Renal pelvis (tissue), 4 donors: Measurements from ENCODE around the gene KPTN. TPM values are rescaled to one million over a fixed set of nuclear protein-coding genes. Genes with fewer than 3 reads are reported as not detected.

ENCODE experiments used
- DNase-seq: peaks from one replicate; pipeline ENCODE4 v3.0.0-alpha.2; 2013
- polyA plus RNA-seq, 3 donors: library from polyadenylated mRNA; unstranded; fragments of 120-200 nt; gene quantifications; one replicate each; pipeline ENCODE4 v1.2.1, GENCODE V29; 2013; ENCODE audit not compliant: insufficient read length in 3 of 3

Gene KPTN
- polyA plus RNA-seq, 3 donors: 13.8 to 15.9 (median 14.6) TPM

- no peak for DNase-seq
Observed at GRCh38 chr19:47510516-47511127, 26.6 kb upstream of the KPTN start.

DNA sequence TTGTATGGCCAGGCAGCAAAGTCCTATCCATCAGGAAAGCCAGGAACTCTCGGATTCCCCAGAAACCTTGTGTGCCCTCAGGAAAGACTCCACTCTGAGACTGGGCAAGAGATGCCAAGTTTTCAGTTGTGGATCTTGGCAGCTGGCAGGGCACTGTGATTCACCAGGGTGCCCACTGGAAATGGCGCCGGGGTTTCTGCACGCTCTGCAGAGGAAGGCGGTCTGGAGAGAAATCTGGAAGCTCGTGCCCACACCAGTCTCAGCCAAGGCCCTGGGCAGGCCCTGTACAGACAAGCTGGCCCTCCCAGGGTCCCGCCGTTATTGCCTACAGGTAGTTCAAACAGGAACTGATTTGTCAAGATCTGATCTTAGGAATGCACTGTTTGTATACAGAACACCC lies 26.0 kb upstream of the KPTN start:
- DNase-seq: no peak

DNA sequence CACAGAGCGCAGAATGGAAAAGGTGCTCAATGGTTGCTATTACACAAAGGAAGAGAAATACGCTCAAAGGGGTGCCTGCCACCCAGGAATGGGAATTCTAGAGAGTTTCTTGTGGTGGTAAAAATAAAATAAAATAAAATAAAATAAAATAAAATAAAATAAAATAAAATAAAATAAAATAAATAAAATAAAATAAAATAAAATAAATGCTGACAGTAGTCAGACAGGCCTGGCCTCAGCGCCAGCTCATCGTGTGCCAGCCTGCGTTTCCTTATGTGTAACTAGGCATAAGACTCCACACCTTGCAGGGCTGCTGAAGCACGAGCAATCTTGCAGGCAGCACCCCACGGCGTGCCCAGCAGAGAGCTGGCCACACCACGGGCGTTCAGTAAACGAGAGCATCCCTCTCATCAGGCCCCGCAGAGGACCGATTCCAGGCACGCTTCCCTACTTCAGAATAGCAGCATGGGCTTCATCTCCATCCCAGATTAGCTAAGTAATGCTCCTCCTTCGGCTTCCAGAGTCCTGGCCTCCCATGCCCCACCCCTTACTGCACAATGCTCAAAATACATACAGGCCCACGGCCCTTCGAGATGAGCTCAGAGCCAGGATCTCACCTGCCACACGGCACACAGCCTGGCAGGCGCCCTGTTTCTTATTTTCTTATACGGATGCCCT lies 25.3 kb upstream of the KPTN start:
- DNase-seq: no peak

- DNase-seq: no peak
Observed at GRCh38 chr19:47508721-47509120, 24.7 kb upstream of the KPTN start.

DNA sequence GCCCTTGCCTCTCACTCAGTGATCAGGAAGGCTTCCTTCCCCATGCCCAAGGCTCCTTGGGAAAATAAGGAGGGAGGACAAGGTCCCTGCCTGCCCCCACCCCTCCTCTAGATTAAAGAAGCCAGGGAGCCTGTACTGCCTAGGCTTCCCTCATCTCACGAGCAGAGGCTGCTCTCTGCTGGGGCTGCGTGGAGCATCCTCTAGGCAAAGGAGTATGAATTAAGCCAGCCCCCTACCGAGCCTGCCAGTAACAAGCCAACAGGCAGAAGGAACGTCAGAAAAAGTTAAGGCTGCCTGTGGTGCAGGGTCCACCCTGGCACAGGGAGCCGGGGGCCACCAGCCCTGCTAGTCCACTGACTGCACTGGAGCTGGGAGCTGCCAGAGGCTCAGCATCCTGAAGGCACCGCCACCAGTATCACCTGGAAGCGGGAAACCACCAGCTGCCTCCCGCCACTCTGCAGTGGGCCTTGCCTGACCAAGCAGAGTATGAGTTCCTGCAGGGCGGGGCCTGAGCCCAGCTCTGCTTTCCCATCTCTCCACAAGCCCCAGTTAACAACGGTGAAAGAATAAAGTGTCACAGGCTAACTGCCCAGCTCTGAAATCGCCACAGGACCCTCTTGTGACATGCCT lies 24.0 kb upstream of the KPTN start:
- DNase-seq: no peak

GRCh38 chr19:47507012-47507411 lies 23.0 kb upstream of the KPTN start:
- DNase-seq: peak; percentile 34

DNA sequence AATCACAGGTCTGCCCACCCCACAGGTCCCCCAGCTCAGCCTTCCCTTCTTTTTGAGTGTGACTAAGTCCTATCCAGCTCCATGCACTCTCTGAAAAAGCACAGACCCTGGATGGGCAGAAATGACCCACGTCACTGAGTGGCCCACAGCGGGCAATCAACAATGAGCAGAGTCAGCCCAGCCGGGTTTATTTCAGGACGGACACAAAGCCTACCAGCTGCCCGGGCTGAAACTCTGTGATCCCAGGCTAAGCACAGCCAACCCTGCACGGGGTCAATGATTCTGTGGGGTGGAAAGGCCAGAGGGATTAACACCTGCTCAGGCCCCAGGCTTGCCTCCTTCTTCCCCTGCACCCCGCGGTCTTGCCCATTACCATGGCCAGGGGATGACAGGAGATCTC lies 22.4 kb upstream of the KPTN start:
- no peak for DNase-seq

DNA sequence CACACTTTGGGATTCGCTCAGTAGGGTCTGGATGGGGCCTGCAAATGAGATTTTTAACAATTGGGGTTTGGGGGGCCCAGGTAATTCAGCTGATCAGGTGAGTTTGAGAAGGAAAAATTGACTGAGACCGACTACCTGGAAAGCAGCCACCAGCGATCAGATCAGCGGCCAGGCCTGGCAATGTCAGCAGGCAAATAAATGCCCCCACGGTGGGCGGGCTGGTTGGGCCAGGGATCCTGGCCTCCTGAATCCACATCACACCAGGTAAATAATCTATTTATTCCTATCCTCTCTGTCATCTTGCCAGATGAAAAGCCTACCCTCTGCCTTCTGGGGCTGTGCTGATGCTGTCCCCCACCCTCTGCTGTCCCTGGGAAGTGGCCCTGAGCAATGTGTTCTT lies 21.5 kb upstream of the KPTN start:
- no peak for DNase-seq

DNA sequence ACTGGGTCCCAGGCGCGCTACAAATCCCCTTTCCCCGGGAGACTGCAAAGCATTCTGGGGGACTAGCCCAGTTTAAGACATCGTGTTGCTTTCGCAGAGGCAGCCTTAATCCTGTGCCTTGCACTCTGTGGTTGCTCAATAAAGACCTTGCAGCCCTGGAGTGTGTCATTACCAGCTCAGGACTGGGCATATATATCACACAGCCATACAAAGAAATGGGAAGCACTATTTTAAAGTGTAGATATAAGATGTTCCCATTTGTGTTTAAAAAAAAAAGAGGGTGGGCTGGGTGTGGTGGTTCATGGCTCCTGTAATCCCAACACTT lies 19.8 kb upstream of the KPTN start:
- DNase-seq: no peak

DNA sequence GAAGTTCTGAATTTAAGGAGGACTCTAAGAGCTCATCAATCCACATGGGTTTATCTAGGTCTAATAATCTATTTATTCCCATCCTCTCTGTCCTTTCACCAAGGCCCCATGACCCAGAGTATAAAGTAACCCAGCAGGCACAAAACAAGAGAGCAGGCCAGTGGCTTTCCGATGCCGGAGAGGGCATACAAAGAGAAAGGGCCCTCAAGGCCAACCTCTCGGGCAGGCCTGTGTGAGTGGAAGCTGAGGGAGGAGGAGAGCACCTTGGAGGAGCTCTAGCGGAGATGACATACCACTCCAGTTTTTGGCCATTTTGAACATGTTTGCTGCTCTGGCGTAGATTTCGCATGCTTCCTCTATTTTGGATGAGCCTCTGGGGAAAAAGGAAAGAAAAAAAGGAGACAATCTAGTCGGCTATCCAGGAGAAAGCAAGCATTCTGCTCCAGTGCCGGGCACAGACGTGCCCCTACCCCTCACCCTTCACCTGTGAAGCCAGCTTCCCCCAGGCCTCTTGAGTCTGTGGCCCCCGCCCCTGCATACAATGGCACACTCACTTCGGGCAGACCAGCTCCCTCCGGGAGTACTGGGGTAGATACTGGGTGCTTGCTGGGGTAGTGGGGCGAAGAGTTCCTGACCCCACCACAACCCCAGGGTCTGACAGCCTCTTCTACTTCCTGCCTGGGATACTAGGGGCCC lies 19.3 kb upstream of the KPTN start:
- DNase-seq: no peak

GRCh38 chr19:47499863-47500830 lies 16.1 kb upstream of the KPTN start:
- DNase-seq: no peak

- no peak for DNase-seq
Observed at GRCh38 chr19:47499371-47499770, 15.4 kb upstream of the KPTN start.

GRCh38 chr19:47498561-47498960 lies 14.5 kb upstream of the KPTN start:
- no peak for DNase-seq

GRCh38 chr19:47497821-47498520 lies 14.0 kb upstream of the KPTN start:
- DNase-seq: no peak

DNA sequence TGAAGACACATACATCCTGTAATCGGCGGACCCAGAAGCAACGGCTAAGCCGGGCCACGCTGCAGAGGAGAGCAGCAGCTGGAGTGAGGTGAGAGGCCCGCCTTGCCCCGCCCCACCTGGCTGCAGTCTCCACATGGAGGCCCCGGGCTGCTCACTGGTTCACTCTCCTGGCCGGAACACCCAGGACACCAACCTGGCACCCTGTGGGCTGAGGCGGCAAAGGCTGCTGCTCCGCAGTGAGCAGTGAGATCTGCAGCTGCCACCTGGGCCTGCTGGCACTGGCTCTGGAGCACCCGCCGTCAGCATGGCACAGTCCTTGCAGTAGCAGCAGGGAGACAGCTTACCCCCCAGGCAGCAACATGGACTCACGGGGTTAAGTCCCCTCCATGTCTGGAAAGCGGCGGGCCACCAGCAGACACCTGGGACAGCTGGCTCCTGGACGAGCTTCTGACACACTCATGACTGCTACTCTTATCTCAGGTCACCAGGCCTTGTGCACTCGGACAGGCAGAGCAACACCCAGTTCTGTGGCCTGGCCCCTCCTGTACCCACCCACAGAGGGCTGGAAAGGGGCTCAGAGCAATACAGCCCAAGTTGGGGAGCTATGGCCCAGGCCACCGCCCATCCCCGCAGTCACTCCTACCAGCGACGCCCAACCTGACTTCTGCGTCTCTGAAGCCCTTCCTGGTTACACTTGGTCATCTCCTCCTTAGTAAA lies 13.2 kb upstream of the KPTN start:
- no peak for DNase-seq

DNA sequence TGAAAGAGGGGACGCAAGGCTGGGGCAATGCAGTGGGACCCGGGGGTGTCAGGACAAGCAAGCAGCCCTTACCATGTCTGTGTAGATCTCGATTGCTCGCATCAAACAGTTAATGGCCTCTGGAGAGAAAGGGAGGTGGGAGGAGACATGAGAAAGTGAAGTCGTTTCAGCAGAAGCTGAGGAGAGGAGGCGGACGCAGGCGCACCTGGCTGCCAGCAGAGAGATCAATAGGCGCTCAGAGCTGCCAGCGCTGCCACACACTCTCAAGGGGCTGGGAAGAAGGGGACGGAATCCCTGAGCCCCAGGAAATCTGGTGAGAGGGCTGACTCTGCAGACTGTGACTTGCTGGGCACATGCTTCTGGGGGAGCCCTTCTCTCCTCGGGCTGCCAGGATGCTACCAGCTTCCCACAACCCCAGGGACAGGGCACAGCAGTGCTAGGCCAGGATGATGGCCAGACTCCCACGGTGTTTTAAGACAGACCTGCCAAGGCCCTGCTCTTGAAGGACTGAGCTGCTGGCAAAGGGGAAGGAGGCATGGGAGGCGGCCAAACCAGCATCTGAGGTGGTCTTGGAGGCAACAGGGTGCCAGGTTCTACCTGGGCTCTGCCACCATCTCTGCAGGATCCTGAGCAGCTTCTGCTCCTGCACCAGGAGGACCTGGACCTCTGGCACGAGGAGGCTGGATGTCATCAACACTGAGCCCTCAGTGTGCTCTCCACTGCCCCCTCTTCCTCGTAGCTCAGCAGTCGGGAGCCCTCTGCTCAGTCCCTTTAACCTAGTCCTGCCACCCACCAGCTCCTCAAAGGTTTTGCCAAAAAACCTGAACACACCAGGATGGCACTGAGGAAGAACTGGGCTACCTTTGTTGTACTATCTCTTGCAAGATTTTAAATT lies 11.7 kb upstream of the KPTN start:
- no peak for DNase-seq

- no peak for DNase-seq
Observed at GRCh38 chr19:47494729-47495128, 10.7 kb upstream of the KPTN start.

GRCh38 chr19:47494211-47494547 lies 10.2 kb upstream of the KPTN start:
- no peak for DNase-seq

GRCh38 chr19:47493378-47494210 lies 9.6 kb upstream of the KPTN start:
- no peak for DNase-seq
